Measurements from ENCODE around the gene TAF11. TPM values are rescaled to one million over a fixed set of nuclear protein-coding genes. Genes with fewer than 3 reads are reported as not detected.
"Not testable (repeated sequence)": the region's sequence is repeated elsewhere in the genome, so short reads cannot be mapped to it uniquely, and the experiment has no call there.

Gene TAF11
- total and polyA plus RNA-seq, 8 donors: 8.7 to 30.0 (median 10.9) TPM

DNA sequence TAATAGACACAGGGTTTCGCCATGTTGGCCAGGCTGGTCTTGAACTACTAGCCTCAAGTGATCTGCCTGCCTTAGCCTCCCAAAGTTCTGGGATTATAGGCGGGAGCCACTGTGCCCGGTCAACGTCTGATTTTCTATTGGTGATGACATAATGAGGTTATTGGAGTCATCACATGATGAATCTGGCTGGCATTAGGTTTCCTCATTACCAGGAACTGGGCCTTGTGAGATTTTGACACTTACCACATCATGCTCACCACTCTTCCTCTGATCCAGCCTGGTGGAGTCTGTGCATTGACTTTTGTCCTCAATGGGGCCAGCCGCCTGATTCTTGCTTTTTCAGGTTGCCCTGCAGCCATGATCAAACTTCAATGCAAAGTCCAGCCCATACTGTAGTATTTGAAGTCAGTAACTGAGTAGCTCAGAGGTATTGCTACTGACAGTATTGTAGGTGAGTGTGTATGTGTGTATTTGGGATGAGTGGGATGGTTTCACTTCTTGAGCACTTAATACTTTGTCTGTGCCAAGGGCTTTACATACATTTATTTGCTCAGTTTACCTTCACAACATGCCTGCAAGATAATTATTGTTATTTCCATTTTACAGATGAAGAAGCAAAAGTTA is 17.3 kb upstream of the TAF11 start:
- intact Hi-C loops (cut with DNase I): no loop called here
- Histone ChIP-seq H3K4me1 (peaks cover 8 to 28% (median 10%) of the 10 kb centered on the region in 3 donors), H3K4me3 (no peak overlapping the region), H3K27ac (no peak overlapping the region), H3K9me3 (no peaks in the 10 kb centered on the region), H3K27me3 (no peaks in the 10 kb centered on the region), H3K36me3 (no peaks in the 10 kb centered on the region)
- ATAC-seq: no peak
- no peak for DNase-seq
- TF ChIP-seq, protein P1, sequence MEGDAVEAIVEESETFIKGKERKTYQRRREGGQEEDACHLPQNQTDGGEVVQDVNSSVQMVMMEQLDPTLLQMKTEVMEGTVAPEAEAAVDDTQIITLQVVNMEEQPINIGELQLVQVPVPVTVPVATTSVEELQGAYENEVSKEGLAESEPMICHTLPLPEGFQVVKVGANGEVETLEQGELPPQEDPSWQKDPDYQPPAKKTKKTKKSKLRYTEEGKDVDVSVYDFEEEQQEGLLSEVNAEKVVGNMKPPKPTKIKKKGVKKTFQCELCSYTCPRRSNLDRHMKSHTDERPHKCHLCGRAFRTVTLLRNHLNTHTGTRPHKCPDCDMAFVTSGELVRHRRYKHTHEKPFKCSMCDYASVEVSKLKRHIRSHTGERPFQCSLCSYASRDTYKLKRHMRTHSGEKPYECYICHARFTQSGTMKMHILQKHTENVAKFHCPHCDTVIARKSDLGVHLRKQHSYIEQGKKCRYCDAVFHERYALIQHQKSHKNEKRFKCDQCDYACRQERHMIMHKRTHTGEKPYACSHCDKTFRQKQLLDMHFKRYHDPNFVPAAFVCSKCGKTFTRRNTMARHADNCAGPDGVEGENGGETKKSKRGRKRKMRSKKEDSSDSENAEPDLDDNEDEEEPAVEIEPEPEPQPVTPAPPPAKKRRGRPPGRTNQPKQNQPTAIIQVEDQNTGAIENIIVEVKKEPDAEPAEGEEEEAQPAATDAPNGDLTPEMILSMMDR (IDR thresholded peaks at IDR 0.05): no peak
- no peak for FAIRE-seq
- WGBS, 2 donors: 92% methylated on average over 5 of the region's 5 CpGs

GRCh38 chr6:34901930-34902329 is 14.1 kb upstream of the TAF11 start:
- no peaks in the 10 kb centered on the region for H3K27me3 ChIP-seq
- peaks cover 8 to 23% (median 10%) of the 10 kb centered on the region in 3 donors for H3K4me1 ChIP-seq
- intact Hi-C loops (cut with DNase I): no loop called here
- WGBS, 2 donors: 73 to 80% methylated on average over 5 of the region's 5 CpGs
- H3K9me3 ChIP-seq: no peaks in the 10 kb centered on the region
- TF ChIP-seq, protein P1 (IDR thresholded peaks at IDR 0.05): no peak
- peak overlapping the region in 1 of 4 donors; percentile 19 for H3K27ac ChIP-seq
- no peak for FAIRE-seq
- ATAC-seq: peak; percentile 38 to 84 (median 64)
- DNase-seq: no peak
- no peak overlapping the region for H3K4me3 ChIP-seq
- H3K36me3 ChIP-seq: no peaks in the 10 kb centered on the region

- TF ChIP-seq, protein P1 (IDR thresholded peaks at IDR 0.05): no peak
- Histone ChIP-seq H3K4me1 (peaks cover 5 to 23% (median 10%) of the 10 kb centered on the region in 3 donors), H3K9me3 (no peaks in the 10 kb centered on the region), H3K27ac (no peak overlapping the region), H3K27me3 (no peaks in the 10 kb centered on the region), H3K36me3 (no peaks in the 10 kb centered on the region), H3K4me3 (no peak overlapping the region)
- peak in 2 of 4 donors; percentile 52 to 58 for ATAC-seq
- FAIRE-seq: no peak
- intact Hi-C loops (cut with DNase I): no loop called here
- 67 to 74% methylated on average over 4 of the region's 4 CpGs for WGBS, 2 donors
- no peak for DNase-seq
Observed at GRCh38 chr6:34900321-34901031, 12.6 kb upstream of the TAF11 start.

- intact Hi-C loops (cut with DNase I); H3K9me3 ChIP-seq; H3K27ac ChIP-seq; FAIRE-seq; DNase-seq; H3K36me3 ChIP-seq; H3K4me3 ChIP-seq; H3K27me3 ChIP-seq; ATAC-seq: not testable (repeated sequence)
- 89 to 100% methylated on average over 1 of the region's 1 CpG for WGBS, 2 donors
- H3K4me1 ChIP-seq: peaks cover 5 to 23% (median 10%) of the 10 kb centered on the region in 3 donors
Observed at GRCh38 chr6:34899748-34900147, 11.9 kb upstream of the TAF11 start.

DNA sequence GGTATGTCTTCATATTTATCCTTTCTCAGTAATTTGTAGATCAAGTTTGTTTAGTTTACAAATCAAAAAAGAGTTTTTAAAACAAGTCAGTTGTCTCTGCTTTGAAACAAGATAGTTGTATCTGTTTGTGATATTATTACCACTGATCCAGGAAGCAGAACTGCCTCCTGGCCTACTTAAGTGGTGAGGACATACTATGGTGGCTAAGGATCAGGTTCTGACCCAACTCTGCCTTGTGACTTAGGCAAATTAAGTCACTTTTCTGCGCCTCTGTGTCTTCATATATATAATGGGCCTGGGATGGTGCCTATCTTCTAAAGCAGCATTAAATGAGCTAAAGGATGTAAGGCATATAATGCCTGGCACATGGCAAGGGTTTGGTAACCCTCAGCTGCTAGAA is 9.9 kb upstream of the TAF11 start:
- no peak overlapping the region for H3K27ac ChIP-seq
- intact Hi-C loops (cut with DNase I): no loop called here
- no peak for DNase-seq
- no peak for FAIRE-seq
- H3K9me3 ChIP-seq: no peaks in the 10 kb centered on the region
- TF ChIP-seq, protein P1 (IDR thresholded peaks at IDR 0.05): no peak
- no peaks in the 10 kb centered on the region for H3K36me3 ChIP-seq
- no peak overlapping the region for H3K4me3 ChIP-seq
- no peaks in the 10 kb centered on the region for H3K27me3 ChIP-seq
- peaks cover 5 to 25% (median 10%) of the 10 kb centered on the region in 3 donors for H3K4me1 ChIP-seq
- 93 to 94% methylated on average over 1 of the region's 1 CpG for WGBS, 2 donors
- ATAC-seq: no peak
